Measurements from ENCODE around the gene STK32B.
"Not testable (repeated sequence)": the region's sequence is repeated elsewhere in the genome, so short reads cannot be mapped to it uniquely, and the experiment has no call there.

Gene STK32B

DNA sequence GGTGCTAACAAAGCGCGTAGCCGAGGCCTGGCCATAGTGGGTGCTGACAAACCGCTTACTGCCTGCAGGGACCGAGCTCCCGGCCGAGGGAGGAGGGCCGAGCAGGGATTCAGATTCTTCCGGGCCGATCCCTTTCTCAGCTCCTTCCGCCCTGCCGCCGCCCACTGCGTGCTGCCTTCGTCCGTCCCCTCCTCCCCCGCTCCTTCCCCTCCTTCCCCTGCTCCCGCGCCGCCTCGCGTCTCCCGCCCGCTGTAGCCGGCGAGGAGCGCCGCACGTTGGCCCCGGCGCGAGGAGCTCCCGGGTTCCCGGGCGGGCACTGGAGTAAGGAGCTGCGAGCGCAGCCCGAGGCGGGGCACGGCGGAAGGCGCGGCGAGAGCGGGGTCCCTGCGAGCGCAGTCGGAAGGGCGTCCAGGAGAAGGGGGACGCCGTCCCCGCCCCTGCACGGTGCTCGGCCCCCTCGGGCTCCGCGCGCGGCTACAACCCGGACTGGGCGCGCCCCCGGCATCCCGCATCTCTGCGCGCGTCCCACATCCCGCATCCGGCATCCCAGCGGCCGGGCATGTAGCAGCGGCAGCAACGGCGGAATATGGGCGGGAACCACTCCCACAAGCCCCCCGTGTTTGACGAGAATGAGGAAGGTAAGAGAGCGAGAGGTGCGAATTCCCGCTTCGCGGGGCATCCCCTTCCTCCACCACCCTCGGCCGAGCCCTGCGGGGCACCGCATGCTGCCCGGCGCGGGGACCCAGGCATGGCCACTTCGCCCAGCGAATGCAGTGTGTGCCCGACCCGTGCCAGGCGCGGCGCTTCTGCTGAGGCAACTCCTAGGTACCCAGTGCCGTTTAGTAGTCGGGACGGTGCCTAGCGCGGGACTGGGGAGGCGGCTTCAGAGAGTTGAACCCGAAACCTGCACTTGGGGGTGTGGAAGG lies at the start of gene STK32B:
STK32B (plus strand) TSS at position 203 of the 926 bp plus-strand sequence.
- DNase-seq: peak; percentile 88

DNA sequence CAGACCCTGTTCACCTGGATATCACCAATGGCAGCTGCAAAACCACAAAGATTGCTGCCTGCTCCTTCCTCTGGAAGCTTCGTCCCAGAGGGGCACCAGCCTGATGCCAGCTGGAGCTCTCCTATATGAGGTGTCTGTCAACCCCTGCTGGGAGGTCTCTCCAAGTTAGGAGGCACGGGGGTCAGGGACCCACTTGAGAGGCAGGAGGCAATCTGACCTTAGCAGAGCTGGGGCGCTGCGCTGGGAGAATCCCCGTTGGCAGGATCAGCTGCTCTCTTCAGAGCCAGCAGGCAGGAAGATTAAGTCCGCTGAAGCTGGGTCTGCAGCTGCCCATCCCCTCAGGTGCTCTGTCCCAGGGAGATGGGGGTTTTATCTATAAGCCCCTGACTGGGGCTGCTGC lies 49.6 kb upstream of the STK32B start:
- DNase-seq: not testable (repeated sequence)

DNA sequence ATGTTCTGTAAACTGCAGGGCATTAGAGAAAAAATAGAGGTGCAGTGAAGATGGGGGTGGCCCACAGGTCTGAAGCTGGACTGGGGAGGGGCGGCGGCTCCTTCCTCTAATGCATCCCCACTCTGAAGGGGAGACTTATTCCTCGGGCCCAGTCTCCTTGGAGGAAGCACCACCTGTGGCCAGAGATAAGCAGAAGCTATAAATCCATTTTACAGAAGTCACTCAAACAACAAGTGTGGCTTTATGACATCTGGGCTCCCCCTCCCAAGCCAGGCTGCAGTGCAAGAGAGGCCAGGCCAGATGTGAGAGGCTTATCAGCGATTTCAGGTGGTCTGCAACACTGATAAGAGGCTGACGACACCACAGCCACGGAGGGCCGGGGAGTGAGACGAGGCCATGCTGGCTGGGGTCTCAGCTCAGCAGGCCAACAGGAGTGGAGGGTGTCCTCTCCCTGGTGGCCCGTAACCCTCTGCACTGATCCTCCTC lies 47.9 kb upstream of the STK32B start:
- DNase-seq: no peak

GRCh38 chr4:5003918-5004317 lies 47.4 kb upstream of the STK32B start:
- DNase-seq: no peak

DNA sequence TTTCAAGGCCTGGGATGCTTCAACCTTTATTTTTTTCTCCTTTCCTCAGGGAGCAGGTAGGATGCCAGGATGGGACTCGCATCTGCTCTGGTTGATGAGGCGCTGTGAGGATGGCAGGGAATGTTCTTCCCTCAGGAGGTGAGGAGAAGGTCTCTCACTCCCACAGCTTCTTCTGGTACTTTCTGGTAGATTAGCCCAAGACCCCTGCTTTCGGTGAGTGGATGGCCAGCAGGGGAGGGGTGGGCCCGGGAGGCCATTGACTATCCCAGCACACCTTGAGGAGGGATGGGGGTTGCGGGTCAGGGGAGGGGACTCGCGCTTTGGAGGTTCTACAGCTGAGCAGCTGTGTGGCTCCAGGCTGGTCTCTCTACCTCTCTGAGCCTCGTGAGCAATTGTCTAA lies 46.8 kb upstream of the STK32B start:
- DNase-seq: no peak

DNA sequence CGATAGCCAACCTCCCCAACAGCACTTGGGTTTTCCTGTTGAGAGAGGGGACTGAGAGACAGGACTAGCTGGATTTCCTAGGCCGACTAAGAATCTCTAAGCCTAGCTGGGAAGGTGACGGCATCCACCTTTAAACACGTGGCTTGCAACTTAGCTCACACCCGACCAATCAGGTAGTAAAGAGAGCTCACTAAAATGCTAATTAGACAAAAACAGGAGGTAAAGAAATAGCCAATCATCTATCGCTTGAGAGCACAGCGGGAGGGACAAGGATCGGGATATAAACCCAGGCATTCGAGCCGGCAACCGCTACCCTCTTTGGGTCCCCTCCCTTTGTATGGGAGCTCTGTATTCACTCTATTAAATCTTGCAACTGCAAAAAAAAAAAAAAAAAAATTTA lies 44.3 kb upstream of the STK32B start:
- DNase-seq: not testable (repeated sequence)

DNA sequence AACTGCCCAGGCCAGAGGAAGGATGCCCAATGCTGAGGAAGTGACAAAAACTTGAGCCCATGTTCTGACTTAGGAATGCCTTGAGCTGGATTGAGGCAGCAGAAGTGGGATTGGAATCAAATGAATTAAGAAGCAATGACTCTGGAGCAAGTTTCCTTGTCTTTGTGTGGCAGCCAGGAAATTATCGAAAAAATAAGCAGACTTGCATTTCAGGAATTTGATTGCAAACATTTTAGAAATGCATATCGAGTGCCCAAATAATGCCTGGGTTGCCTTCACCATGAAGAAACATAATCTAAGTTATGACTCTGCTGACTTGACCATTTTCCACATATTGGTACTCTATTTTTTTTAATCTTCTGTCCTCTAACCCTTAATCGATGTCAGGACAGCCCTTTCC lies 41.5 kb upstream of the STK32B start:
- DNase-seq: no peak

DNA sequence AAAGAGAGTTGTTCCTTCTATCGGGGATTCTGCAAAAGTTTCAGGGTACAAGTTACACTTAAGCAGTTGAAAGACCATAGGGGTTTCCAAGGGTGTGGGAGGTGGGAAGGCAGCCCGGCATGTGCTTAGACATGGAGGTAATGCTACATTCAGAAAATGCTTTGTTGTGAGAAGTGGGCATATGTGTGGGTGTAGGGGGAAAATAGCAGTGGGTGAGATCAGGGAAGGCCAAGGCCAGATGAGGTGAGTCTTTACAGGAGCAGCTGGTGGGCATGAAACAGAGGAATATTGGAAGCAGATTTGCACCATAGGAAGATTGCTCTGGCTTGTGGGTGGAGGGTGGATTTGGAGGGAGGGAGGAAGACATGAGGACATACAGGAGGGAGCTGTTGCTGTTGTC lies 40.3 kb upstream of the STK32B start:
- DNase-seq: no peak

DNA sequence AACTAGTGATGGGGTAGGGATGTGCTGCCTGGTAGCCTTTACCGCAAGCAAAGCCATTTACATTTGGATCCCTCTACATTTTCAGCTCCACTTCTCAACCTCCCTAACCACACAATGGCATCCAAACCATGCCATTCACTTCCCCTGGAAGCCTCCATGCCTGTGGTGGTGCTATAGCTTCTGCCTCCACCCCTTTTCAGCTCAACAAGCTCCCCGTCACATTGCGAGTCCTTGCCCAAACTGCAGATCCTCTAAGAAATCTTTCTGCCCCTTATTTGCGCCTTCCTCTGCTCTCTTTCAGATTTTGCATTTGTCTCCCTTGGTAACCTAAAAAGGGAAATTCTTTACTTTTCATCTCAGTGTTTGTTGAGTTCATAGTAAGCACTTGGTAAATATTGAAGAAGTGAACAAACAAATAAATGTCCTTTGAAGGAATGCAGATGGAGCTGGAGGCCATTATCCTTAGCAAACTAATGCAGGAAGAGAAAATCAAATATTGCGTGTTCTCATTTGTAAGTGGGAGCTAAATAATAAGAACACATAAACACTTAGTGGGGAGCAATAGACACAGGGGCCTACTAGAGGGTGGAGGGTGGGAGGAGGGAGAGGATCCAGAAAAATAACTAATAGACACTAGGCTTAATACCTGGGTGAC lies 38.9 kb upstream of the STK32B start:
- no peak for DNase-seq

DNA sequence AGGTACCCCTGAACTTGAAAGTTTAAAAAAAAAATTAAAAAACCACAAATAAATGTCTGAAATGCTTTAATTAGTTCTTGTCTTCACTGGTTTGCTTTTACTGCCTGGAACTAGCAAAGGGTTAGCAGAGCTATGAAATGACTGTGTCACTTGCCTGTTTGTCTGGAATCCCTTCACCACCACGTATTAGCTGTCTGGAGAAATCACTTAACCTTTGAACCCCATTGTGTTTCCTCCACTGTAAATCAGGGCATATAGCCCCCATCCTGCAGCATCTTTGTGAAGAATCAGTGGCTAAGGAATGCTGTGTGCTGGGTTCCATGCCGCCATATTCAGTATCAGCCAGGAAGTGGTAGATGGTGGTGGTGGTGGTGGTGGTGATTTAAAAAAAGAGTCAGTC lies 38.3 kb upstream of the STK32B start:
- no peak for DNase-seq

GRCh38 chr4:5014007-5014682 lies 37.1 kb upstream of the STK32B start:
- DNase-seq: no peak

DNA sequence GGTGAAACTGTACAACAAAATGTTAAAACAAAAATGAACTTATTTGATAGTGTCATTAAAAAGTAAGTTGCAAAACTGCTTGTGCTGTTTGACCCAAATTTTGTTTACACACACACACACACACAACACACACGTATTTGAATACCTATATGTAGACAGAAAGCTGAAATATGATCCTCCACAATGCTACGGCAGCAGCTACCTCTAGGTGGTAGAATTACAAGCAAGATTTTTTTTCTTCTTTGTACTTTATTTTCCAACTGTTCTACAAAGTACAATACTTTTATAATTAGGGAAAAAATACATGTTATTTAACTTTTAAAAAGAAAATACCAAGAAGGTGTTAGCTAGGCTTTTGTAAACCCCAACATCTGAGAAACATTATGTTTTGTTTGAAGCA lies 33.2 kb upstream of the STK32B start:
- no peak for DNase-seq

DNA sequence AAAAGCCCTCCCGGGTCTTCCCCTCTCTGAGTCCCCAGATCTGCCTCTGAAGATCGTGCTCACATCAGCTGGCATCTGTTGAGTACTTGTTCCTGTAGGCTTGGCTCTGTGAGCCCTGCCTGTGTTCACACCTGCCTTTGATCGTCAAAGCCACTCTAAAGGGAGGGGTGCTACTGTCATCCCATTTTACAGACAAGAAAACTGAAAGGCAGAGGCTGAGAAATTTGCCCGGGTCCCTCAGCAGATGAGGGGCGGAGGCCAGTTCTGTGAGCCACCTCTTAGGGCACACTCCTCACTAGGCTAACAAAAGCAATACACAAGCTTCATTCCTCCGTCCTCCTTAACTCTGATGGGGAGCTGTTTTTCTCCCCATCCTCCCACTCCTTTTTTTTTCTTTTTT lies 32.7 kb upstream of the STK32B start:
- DNase-seq: no peak

- DNase-seq: no peak
These were observed 32.0 kb upstream of the STK32B start, which contains the start of gene CYTL1 for GRCh38 chr4:5019274-5019673. CYTL1 (minus strand) TSS chr4:5019458; CDS start chr4:5019445, 13 bp downstream.

- DNase-seq: no peak
These were observed 31.5 kb upstream of the STK32B start for GRCh38 chr4:5019796-5020195.

- no peak for DNase-seq
These were observed 30.9 kb upstream of the STK32B start for GRCh38 chr4:5020341-5020740.

DNA sequence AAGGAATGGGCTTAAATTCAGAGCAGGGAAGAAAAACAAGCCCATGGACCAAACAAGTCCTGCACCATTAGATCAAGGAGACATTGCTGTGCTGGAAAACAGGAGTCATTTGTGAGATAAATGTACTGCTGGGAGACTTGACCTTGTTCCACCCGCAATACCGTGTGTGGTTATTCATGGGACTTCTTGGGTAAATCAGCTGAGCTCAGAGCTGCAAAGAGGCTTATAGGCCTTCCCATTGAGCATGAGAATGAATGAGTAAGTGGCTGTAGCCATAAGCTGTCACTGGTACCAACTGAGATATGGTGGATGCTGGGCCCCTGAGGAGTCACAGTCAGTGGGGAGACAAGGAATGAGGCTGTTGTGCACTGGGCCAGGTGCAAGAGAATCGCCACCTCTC lies 29.7 kb upstream of the STK32B start:
- no peak for DNase-seq

- no peak for DNase-seq
These were observed 26.6 kb upstream of the STK32B start for GRCh38 chr4:5024673-5025072.

DNA sequence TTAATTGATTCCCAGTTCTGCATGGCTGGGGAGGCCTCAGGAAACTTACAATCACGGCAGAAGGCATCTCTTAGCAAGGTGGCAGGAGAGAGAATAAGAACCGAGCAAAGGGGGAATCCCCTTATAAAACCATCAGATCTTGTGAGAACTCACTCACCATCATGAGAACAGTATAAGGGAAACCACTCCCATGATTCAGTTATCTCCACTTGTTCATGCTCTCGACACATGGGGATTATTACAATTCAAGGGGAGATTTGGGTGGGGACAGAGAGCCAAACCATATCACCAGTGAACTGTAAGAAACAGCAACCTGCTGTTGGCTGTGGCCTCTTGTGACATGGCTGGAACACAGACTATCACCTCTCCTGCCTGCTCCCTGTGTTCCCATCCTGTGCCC lies 24.9 kb upstream of the STK32B start:
- DNase-seq: no peak

- no peak for DNase-seq
These were observed 23.9 kb upstream of the STK32B start for GRCh38 chr4:5027346-5027745.

- DNase-seq: no peak
These were observed 22.8 kb upstream of the STK32B start for GRCh38 chr4:5028480-5028879.

DNA sequence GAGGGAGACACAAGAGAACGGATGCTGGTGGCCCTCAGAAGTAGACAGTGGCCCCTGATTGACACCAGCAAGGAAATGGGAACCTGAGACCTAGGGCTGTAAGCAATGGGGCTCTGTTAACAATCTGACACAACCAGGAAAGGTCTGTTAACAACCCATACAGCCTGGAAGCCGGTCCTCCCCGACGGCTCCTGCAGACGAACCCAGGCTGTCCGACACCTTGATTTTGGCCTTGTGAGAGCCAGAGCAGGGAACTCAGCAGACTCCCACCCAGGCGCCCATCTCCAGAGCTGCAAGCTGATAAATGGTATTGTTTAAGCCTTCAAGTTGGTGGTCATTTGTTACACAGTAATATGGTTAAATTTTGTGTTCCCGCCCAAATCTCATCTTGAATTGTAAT lies 21.8 kb upstream of the STK32B start:
- DNase-seq: no peak

DNA sequence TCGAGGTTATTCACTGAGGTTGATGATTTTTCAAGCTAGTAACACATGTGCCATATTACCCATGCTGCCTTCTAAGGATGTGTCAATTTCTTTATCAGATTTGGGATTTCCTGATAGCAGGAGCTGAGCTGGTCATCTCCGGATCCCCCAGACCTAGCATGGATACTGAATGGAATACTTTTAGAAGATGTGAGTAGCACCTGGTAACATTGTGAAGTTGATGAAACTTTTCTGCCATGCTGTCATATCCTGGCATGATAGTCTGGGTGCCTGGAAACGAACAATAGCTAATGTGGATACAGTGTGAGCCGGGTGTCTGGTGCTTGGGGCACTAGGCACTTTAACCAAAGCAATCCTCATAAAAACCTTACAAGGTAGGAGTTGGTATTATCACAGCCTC lies 21.1 kb upstream of the STK32B start:
- no peak for DNase-seq

DNA sequence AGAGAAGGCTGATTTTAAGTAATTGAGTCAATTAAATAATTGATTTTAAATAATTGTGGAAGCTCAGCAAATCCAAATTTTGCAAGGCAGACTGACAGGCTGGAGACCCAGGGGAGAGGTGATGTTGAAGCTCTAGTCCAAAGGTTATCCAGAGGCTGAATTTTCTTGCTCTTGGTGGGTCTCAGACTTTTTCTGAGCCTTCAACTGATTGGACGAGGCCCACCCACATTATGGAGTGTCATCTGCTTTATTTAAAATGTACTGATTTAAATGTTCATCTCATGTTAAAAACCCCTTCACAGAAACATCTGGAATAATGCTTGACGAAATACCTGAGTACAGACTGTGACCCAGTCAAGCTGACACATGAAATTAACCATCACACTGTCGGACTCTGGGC lies 20.4 kb upstream of the STK32B start:
- no peak for DNase-seq

Data from EL (cell line).